HG03565 (cell line): ENCODE data around the gene ERO1B.

Source experiments
- ATAC-seq: cut with Tn5 transposase; IDR thresholded peaks from one replicate; pipeline ENCODE4 v1.9.1; 2021; ENCODE audit warnings: mild to moderate bottlenecking, moderate library complexity; ENCODE audit not compliant: unreplicated experiment

Gene ERO1B

DNA sequence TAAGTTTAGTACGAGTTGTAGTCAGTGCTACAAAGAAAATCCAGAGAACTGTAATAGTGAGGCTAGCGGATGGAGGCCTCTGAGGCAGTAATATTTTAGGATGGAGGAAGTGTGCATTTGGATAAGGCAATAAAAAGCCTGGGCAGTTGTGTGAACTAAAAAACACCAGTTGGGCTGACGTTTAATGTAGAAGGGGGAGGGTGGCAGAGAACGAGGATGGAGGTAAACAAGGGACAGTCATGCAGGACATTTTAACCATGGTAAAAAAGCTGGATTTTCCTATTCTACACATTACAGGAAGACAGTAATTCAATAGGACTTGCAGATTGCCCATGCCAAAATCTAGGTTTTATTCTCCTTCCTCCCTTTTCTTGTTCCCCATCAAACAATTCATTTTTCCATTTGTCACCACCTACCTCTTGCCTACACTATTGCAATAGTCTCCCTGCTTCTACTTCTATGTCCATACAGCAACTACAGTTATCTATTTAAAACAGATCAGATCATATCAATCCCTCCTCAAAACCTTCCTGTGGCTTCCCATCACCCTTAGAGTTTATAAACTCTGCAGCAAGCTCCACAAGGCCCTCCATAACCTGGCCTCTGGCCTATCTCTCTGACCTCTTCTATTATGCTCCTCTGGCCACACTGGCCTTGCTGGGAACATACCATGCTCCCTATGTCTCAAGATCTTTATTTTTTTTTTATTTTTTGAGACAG, 27.7 kb downstream of the ERO1B start:
- ATAC-seq, result no peak

DNA sequence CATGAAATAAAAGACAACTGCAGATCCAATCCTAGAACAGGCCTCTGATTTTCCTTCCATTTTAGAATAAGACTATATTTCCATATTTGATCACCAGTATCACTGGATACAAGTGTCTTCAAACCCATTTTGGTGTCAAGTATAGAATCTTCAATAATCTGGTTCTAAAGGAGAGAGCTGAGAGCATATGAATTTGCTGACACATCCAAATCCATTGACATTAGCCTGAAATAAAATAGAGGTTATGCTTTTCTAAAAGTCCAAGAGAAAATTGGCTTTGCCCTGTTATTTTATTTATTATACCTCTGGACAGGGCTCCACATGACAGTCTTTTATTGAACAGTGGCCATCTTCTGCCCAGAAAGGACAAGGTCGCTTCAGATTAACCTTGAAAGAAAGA, 28.6 kb downstream of the ERO1B start:
- ATAC-seq, result no peak

DNA sequence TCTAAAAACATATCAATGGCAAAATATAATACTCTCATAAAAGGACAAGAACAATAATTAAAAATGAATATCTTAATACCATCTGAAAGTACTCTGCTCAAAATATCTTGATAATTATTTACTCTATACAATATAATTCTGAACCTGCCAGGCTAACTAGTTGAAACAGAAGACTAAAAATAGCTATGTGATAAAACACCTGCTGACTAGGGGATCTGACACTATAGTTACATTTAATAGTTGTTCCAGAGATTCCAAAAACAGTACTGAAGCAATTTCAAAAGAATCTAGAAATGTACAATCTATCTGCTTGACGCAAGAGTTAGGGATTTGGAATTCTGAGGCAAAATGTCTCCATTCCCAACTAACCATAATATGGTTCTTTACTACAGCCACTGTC, 30.2 kb downstream of the ERO1B start:
- ATAC-seq, result no peak

DNA sequence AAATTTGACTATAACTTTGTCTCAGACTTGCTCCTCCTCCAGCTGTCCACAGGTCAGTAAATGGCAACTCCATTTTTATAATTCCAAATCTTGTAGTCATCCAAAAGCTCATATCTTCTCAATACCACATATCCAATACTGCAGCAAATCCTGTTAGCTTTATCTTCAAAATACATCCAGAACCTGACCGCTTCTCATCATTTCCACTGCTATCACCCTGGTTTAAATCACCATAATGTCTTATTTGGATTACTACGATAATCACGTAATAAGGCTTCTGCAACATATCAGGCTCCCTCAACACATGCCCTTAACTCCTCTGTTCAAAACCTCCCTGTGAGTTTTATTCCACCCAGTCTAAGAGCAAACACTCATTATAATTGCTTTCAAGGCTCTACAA, 34.5 kb downstream of the ERO1B start:
- ATAC-seq, result no peak

DNA sequence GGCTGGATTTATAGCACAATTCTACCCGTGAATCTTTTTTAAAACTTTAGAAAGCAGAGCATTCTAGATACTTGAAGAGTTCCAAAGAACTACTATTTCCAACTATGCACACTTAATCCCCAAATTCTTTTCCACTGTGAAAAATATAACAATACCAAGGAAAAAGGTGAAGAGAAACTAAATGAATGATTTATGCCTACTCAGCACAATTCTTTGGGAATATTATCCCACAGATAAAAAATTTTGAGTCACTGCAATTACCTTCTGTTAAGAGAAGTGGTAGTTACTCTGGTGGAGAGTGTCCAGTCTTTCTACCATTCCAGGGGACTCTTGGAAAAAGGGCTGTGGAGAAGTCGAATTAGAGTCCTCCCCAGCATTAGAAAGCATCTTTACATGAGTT, 39.2 kb downstream of the ERO1B start:
- no peak for ATAC-seq

DNA sequence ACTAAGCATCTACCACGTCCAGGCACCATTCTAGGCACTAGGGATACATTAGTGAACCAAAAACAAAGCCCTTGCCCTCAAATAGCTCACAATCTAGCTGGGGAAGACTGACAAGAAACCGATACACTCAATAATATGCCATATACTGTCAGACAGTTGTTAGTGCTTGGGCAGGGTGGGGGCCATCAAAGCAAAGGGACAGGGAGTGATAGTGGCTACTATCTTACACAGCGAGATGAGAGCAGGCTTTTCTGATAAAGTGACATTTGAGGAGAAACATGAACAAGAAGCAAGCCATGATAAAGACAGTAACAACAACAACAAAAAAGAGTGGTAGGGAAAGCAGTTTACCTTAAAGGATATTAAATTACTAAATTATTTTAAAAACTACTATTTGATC, 41.1 kb downstream of the ERO1B start:
- no peak for ATAC-seq

DNA sequence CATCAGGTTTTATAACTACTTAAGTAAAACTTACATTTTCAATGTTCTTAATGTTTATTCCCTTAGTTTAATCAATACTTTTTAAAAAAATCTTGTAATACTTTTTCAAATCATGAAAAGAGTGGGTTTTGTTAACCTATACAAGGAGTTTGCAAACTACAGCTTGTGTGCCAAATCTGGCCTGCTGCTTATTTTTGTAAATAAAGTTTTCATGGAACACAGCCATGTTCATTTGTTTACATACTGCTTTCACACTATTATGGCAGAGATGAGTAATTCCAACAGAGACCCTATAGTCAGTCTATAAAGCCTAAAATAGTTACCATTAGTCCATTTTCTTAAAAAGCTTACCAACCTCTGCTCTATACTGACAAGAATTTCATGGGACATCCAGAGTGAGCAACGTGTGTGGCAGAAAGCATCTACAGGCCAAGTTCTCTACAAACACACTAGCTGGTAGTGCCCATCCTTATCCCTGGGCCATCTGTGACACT, 42.6 kb downstream of the ERO1B start:
- no peak for ATAC-seq

DNA sequence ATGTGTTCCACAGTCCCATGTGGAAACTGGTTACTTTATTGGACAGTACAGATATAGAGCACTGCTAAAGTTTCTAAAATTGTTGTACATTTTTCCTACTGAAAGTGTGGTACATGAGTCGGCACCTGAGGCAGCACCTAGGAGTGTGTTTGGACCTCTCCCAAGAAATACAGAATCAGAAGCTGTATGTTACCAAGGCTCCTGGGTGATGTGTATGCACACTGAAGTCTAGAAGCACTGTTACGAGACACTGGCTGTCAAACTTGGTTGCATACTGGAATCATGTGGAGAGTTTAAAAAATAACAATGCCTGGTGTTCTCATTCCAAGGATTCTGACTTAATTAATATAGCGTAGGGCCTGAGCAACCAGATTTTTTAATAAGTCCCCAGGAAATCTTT, 46.6 kb downstream of the ERO1B start:
- ATAC-seq, result no peak

DNA sequence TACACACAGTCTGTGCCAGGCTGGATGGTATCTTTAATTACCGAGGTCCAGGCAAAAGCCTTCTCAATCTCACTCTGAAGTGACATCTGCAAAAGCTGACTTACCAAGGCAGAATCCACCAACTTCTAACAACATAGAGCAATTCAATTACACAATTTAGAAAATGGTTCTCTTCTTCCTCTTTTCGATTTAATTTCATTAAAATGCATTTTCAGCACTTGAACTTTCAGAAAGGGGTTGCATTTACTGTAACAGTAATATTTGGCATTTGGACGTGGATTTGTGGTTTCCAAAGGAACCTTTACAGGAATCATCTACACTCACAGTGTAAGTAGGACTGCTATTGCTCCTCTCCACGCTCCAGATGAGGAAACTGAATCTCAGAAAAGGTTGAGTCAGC, 53.3 kb downstream of the ERO1B start:
- ATAC-seq, result no peak

DNA sequence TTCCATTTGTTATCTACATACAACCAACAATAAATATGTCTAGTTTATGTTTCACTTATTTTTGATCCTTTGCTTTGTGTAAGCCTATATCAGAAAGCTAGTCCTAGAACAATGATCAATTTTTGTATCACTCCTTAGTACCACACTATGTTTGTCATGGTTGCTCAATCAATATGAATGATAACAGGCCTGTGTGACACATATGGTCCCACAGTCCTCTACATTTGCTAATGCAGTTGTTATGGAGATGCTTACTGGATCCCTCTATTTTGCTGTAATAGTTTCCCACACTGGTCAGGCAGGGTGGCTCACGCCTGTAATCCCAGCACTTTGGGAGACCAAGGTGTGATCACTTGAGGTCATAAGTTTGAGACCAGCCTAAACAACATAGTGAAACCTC, 59.1 kb downstream of the ERO1B start:
- ATAC-seq, result no peak

DNA sequence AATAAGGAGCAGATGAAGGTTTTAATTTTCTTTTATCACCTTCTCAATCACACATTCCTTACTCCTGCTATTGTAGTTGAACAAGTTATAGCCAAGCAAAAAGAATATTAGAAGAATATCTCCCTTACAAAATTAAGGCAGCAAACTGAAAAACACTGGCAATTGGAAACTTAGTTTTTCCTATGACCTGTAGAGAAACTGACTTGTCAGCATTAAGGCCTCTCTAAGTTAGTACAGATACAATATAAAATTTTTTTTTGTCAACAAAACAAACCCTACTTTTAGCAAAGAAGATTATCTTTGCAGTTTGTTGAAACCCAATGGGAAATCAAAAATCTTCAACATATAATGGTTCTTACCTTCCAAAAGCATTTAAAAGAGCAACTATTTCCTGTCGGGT, 61.3 kb downstream of the ERO1B start:
- no peak for ATAC-seq

DNA sequence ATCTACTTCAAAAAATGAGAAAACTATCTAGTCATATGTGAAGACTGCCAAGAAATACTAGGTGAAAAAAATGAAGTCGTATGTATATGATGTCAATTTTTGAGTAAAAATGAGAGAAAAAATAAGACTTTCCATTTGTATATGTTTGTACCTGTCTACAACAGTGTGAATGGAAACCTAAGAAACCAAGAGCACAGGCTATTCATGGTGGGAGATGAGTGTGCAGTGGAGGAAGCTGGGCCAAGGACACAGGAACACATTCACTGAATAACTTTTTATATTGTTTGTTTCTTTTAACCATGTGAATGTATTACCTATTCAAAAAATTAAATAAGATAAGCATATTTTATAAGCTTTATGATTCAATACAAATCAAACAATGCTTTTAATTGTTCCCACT, 67.0 kb downstream of the ERO1B start:
- ATAC-seq, result no peak

DNA sequence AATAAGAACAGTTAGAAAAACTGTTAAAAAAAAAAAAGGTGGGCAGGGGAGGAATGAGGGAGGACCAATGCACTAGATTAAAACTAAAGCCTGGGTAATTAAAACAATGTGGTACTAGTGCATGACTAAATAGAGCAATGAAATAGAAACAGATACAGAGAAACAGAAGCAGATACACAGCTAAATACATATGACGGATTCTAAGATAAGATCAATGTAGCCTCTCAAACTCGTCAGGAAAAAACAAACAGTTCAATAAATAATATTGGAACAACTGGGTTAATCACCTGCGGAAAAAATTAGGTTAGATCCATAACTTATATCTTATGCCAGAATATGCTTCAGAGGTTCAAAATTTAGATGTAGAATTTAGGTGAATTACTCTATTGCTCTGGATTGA, 68.2 kb downstream of the ERO1B start:
- no peak for ATAC-seq

DNA sequence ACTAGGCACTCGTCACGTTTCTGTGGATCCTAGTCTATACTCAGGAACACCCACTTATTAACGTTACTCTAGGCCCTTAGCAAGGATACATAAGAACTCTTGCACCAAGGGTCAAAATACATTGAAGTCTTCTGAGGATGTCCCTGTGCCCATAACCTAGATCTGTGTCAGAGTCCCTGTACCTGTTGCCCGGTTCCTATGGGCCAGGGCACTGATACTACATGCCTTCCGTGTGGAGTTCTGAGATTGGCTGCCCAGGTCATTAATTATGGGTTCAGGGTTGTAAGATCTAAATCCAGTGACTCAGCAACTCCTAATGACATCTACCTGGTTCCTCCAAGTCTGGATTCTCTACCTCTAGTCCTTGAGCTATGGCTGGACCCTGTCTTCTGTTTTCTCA, 69.9 kb downstream of the ERO1B start:
- no peak for ATAC-seq

DNA sequence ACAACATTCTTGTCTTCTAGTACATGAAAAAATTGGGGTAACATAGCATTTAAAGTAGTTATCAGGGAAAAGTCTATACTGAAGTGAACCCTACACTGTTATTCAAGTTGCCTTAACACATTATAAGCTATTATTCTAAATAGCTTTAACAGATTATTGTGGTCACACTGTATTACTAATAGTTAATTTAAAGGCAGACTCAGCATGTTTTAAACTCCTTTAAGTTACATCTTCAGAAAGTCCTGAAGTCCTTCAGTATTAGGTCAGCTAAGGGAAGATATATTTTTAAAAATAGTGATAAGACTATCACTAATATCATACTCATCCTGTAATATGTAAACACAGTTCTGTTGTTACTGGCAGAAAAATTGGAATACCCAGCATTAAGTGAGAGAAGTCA, 72.0 kb downstream of the ERO1B start:
- no peak for ATAC-seq

DNA sequence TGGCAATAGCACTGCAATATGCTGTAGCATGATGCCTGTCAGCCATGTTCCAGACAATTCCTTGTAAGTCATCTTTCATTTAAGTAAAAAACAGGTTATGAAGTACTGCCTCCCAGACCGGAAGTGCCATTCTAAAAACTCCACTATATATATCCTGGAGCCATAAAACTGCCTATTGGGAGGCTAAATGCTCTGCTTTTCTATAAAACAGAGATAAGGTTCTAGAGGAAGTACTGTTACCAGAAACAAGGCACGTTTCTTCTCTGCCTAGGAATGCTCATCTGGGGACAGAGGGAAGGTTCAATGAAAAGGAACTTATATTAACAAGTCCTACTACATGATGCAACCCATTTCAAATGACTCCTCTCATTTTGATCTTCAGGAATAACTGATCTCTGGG, 72.6 kb downstream of the ERO1B start:
- ATAC-seq, result no peak

DNA sequence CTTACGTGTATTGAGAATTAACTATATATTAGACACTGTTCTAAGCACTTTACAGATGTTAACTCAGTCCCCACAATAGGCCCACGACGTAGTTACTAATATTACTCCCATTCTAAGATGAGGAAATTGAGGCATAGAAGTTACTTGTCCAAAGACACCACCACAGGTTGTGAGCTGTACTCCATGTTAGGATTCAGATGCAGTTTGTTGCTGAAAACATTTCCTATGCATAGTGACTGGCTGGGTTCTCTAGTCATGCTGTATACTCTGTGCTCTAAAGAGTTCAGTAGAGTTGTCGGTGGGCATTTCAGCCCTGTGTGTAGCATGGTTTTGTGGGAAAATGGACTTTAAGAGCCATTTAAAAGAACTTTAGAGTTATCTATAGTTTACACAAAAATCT, 74.2 kb downstream of the ERO1B start:
- no peak for ATAC-seq

DNA sequence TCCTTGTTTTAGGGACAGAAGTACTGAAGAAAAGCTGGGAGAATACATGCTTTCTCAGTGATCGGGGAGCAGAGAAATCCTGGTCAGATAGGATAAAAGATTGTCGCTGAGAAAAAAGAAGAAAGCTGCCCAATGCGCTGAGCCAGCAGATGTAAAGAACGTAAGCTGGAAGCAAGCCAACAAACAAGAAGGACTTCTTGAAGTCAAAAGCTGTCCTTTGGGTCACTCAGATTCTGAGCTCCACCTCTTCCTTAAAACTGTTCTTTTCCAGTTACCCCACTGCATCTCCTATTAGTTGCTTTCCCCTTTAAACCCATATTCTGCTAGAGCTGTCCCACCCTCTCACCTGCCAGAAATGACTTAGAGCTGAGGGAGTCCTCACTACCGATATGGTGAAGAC, 74.6 kb downstream of the ERO1B start:
- ATAC-seq, result no peak

DNA sequence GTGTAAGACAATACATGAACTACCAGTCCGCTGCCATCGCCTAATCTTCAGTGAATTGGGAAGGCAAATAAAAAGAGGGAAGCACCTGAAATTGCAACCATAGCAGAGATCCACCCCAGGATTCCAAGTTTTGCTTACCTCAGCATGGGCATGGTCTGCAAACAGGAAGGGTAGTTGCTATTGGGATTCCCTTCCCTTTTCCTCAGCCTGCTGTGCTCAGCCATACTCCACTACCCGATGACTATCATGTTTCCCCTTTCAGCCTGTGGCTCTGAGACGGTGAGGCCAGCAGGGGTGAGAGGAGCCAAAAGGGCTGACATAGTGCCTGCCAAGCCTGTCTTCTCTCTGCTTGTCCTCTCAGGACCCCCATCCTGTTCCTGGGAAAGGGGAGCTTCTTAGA, 75.2 kb downstream of the ERO1B start:
- ATAC-seq, result no peak

DNA sequence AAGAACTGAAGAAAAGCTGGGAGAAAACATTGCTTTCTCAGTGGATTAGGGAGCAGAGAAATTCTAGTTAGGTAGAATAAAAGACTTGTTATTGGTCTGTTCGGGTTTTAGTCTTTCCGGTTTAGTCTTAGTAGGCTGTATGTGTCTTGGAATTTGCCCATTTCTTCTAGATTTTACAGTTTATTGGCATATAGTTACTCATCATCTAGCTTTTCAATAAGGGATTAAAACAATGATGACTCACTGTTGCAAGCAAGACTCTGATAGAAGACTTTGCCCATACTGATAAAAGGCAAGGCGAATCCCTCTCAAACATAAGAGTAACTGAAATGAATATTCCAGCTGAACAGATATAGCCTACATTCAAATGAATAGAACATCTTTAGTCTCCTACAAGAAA, 77.1 kb downstream of the ERO1B start:
- ATAC-seq, result no peak

DNA sequence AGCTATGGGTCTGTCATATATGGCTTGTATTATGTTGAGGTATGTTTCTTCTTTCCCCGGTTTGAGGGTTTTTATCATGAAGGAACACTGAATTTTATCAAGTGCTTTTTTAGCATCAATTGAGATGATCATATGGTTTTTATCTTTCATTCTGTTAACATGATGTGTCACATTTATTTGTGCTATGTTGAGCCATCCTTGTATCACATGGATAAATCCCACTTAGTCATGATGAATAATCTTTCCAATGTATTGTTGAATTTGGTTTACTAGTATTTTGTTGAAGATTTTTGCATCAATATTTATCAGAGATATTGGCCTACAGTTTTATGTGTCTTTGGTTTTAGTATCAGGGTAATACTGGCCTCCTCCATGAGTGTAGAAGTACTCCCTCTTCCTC, 77.7 kb downstream of the ERO1B start:
- no peak for ATAC-seq

DNA sequence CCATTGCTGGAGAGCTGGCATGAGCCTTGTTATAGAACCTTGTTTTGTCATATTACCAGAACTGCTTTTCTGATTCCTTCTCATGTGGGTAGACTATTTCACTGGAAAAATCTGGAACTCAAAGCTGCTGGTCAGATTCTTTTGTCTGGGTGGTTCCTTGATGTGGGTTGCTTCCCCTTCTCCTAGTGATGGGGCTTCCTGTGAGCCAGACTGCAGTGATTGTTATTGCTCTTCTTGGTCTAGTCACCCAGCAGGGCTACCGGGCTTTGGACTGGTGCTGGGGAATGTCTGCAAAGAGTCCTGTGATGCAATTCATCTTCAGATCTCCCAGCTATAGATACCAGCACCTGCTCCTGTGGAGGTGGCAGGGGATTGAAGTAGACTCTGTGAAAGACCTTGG, 80.0 kb downstream of the ERO1B start:
- ATAC-seq, result no peak

DNA sequence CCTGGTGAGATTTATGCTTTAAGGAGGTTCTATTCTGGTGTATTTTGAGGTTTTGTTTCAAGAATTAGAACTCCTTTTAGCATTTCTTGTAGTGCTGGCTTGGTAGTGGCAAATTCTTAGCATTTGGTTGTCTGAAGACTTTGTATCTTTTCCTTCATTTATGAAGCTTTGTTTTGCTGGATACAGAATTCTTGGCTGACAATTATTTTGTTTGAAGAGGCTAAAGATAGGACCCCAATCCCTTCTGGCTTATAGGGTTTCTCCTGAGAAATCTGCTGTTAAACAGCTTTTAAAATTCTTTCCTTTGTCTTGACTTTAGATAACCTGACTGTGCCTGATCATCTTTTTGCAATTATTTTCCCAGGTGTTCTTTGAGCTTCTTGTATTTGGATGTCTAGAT, 80.8 kb downstream of the ERO1B start:
- no peak for ATAC-seq
